Peyer's patch (tissue), 4 donors: ENCODE data around the gene RPS14. TPM values are rescaled to one million over a fixed set of nuclear protein-coding genes. Genes with fewer than 3 reads are reported as not detected.

Source experiments
- DNase-seq, 3 donors: peaks; one replicate each; pipeline ENCODE4 v3.0.0-alpha.2; 2017 to 2019
- H3K27ac ChIP-seq, 4 donors: fragments of 200-600 bp; sonication (generic); one replicate each; pipeline ENCODE4 v1.5.1; 2016 to 2019
- H3K27me3 ChIP-seq, 2 donors: fragments of 200-600 bp; sonication (generic); one replicate each; pipeline ENCODE4 v1.5.1; 2019
- H3K36me3 ChIP-seq, 3 donors: fragments of 200-600 bp; sonication (generic); one replicate each; pipeline ENCODE4 v1.5.1; 2016 to 2019
- H3K4me1 ChIP-seq, 4 donors: fragments of 200-600 bp; sonication (generic); one replicate each; pipeline ENCODE4 v1.5.1; 2016 to 2019
- H3K4me3 ChIP-seq, 4 donors: fragments of 200-600 bp; sonication (generic); 1 replicate in 3 of 4; 2 replicates in 1 of 4; pipeline ENCODE4 v1.5.1; 2016 to 2019; ENCODE audit warnings: mild to moderate bottlenecking in 1 of 4
- H3K9me3 ChIP-seq, 4 donors: fragments of 200-600 bp; sonication (generic); one replicate each; pipeline ENCODE4 v1.5.1; 2016 to 2019; ENCODE audit warnings: mild to moderate bottlenecking in 1 of 4
- POLR2A ChIP-seq, 2 donors: fragments of 450-650 bp; IDR thresholded peaks; one replicate each; pipeline ENCODE4 v1.5.1; 2017; ENCODE audit warnings: antibody characterized with exemption in 2 of 2, mild to moderate bottlenecking in 2 of 2, moderate library complexity in 2 of 2
- total RNA-seq, 4 donors: library from RNA; depleted of rRNA; stranded (reverse); fragments of >200 nt; gene quantifications; one replicate each; pipeline ENCODE4 v1.1.0, GENCODE V29; 2016
- TF ChIP-seq, protein P1 (sequence below), 6 experiments: fragments of 450-650 bp in 4 of 6; fragments of 200-600 bp in 2 of 6; sonication (generic) in 1 of 6; IDR thresholded peaks; one replicate each; pipeline ENCODE4 v1.5.1; 2017 to 2019; ENCODE audit warnings: antibody characterized with exemption in 6 of 6, mild to moderate bottlenecking in 3 of 6, moderate library complexity in 1 of 6

Gene RPS14
- total RNA-seq, 4 donors from 2014 or later: 975 to 1,961 (median 1,274) TPM

DNA sequence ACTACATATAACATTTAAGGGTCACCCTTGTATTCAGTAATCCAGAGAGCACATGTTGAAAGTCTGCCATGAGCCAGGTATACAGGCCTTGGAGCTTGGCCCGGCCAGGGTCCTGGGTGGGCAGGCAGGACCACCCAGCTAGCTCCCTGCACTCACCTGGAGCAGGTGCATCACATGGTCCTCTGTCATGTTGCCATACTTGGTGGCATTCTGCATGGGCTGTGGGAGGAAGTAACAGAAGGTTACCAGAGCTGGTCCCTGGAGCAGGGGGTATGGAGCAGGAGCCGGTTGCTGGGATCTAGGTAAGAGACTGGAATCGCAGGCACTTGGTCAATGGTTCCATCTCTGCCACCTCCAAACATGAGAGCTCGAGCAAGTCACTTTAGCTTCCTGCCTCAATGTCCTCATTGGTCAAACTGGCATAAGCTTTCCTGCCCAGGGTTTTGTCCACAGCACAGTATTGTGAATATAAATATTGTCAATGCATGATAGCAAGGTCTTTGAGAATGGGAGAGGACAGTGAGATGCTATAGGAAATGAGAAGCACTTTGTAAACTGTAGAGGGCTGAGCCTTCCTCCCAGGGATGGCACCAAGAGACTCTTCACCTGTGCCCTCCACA is 43.3 kb downstream of the RPS14 start:
- Histone ChIP-seq H3K9me3 (no peaks in the 10 kb centered on the region), H3K27me3 (no peaks in the 10 kb centered on the region), H3K4me1 (peaks cover 0 to 24% (median 8%) of the 10 kb centered on the region in 4 donors), H3K36me3 (peaks cover 0 to 67% (median 6%) of the 10 kb centered on the region in 3 donors), H3K4me3 (peak overlapping the region in 1 of 4 donors; percentile 65), H3K27ac (peak overlapping the region in 1 of 4 donors; percentile 97)
- TF ChIP-seq, protein P1, sequence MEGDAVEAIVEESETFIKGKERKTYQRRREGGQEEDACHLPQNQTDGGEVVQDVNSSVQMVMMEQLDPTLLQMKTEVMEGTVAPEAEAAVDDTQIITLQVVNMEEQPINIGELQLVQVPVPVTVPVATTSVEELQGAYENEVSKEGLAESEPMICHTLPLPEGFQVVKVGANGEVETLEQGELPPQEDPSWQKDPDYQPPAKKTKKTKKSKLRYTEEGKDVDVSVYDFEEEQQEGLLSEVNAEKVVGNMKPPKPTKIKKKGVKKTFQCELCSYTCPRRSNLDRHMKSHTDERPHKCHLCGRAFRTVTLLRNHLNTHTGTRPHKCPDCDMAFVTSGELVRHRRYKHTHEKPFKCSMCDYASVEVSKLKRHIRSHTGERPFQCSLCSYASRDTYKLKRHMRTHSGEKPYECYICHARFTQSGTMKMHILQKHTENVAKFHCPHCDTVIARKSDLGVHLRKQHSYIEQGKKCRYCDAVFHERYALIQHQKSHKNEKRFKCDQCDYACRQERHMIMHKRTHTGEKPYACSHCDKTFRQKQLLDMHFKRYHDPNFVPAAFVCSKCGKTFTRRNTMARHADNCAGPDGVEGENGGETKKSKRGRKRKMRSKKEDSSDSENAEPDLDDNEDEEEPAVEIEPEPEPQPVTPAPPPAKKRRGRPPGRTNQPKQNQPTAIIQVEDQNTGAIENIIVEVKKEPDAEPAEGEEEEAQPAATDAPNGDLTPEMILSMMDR (IDR thresholded peaks at IDR 0.05): no peak
- TF ChIP-seq POLR2A (IDR thresholded peaks at IDR 0.05): no peak
- DNase-seq: no peak

DNA sequence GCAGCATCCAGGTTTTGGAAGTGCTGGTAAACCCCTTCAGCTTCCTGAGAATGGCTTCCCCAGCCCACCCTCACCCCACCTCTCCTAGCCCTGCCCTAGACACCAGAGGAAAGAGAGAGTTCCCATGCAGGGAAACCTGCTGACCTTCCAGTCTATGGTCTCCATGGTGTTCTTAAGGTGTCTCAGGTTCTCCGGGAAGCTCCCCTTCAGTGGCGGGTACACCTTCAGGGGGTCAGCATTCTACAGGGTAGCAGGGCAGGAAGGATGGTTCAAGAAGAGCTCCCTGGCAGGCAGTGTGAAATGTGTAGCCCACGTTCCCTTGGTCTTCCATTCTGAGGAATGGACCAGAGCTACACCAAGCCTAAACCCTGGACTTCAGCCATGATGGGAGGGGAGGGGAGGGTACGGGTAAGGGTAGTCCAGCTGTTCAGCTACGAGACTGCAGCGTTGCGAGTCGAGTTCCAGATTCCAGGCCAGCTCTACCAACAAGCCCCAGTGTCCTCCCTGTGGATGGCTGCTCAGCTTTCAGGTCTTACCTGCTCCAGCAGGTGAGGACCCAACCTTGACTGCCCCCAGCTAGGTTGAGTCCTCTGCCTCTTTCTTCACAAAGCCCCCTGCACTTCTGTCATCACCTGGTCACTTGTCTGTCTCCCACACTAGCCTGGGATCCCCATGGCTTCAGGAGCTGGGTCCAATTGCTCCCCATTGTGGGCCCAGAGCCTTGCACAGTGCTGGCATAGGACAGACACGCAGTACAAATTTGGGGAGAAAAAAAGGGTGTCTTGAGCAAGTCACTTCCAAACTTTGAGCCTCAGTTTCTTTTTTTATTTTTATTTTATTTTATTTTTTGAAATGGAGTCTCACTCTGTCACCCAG is 44.4 kb downstream of the RPS14 start:
- H3K36me3 ChIP-seq: peaks cover 0 to 77% (median 6%) of the 10 kb centered on the region in 3 donors
- no peaks in the 10 kb centered on the region for H3K27me3 ChIP-seq
- H3K27ac ChIP-seq: peak overlapping the region in 1 of 4 donors; percentile 97

DNA sequence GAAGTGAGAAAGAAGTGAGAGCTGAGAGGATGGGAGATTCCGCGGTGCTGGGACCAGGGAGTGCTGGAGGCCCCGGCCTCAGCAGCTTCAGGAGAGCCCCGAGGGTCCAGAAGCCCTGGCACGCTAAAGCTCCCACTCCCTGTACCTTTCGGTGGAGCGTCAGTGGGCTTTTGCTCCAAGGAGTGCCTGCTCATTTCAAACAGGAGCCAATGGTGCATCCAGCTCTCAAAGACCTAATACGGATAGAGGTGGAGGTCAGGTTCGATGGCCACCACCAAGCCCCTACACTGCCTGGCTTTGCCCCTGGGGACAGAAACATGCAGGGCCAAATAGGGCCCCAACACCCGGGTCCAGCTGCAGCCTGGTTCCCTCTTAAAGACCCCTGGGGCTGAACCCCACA is 45.0 kb downstream of the RPS14 start:
- H3K4me3 ChIP-seq: no peak overlapping the region
- no peak for TF ChIP-seq POLR2A (IDR thresholded peaks at IDR 0.05)
- TF ChIP-seq, protein P1 (IDR thresholded peaks at IDR 0.05): no peak
- no peaks in the 10 kb centered on the region for H3K9me3 ChIP-seq
- H3K36me3 ChIP-seq: peaks cover 0 to 82% (median 6%) of the 10 kb centered on the region in 3 donors
- no peaks in the 10 kb centered on the region for H3K27me3 ChIP-seq
- H3K27ac ChIP-seq: peak overlapping the region in 1 of 4 donors; percentile 22
- no peak for DNase-seq
- H3K4me1 ChIP-seq: peaks cover 0 to 24% (median 0%) of the 10 kb centered on the region in 4 donors

More for the DNA sequence above, 44.4 kb downstream of the RPS14 start:
- H3K4me1 ChIP-seq: peaks cover 0 to 24% (median 1%) of the 10 kb centered on the region in 4 donors
- no peak for DNase-seq
- TF ChIP-seq POLR2A (IDR thresholded peaks at IDR 0.05): no peak
- TF ChIP-seq, protein P1 (IDR thresholded peaks at IDR 0.05): no peak
- no peak overlapping the region for H3K4me3 ChIP-seq
- H3K9me3 ChIP-seq: no peaks in the 10 kb centered on the region

DNA sequence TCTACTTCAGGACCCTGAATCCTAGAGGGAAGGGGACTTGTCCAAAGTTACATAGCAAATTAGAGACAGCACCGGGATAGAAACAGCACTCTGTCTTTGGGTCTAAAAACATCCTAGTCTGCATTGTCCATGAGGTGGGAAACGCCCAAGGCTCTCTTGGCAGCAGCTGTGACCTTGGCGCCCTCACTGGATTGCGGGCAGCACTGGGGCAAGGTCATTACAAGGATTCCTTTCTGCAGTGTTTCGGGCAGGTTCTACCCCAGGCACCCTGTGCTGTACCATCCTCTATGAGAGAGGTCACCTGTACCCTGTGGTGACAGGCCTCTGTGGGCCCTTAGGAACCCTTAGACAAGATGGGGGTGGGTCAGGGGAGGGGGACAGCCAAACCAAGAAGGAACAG is 45.4 kb downstream of the RPS14 start:
- TF ChIP-seq, protein P1 (IDR thresholded peaks at IDR 0.05): no peak
- no peak for TF ChIP-seq POLR2A (IDR thresholded peaks at IDR 0.05)

DNA sequence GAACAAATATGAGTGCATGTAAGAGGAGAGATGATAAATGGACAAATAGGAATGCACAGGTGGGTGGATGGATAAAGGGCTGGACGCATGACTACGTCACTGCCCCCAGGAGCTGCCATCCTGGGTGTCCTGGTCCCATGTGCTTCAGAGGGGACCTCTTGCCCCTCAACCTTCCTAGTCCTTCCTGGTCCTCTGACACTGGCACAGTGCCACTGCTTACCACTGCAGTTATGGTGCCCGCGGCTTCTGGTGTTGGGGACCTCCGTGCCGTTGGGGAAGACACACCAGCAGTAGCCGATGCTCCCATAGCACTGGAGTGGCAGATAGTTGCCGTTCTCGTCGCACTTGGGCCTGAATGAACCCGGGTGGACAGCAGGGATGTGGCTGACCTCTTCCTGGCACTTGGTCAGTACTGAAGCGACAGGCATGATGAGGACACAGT is 46.6 kb downstream of the RPS14 start:
- no peak overlapping the region for H3K27ac ChIP-seq
- peaks cover 0 to 18% (median 0%) of the 10 kb centered on the region in 4 donors for H3K4me1 ChIP-seq
- peaks cover 0 to 90% (median 6%) of the 10 kb centered on the region in 3 donors for H3K36me3 ChIP-seq
- TF ChIP-seq POLR2A (IDR thresholded peaks at IDR 0.05): no peak
- TF ChIP-seq, protein P1 (IDR thresholded peaks at IDR 0.05): no peak
- DNase-seq: no peak
- no peaks in the 10 kb centered on the region for H3K27me3 ChIP-seq
- no peak overlapping the region for H3K4me3 ChIP-seq
- H3K9me3 ChIP-seq: no peaks in the 10 kb centered on the region

More for the DNA sequence above, 45.4 kb downstream of the RPS14 start:
- Histone ChIP-seq H3K27ac (no peak overlapping the region), H3K9me3 (no peaks in the 10 kb centered on the region), H3K4me1 (peaks cover 0 to 24% (median 0%) of the 10 kb centered on the region in 4 donors), H3K36me3 (peaks cover 0 to 86% (median 6%) of the 10 kb centered on the region in 3 donors), H3K27me3 (no peaks in the 10 kb centered on the region), H3K4me3 (no peak overlapping the region)
- DNase-seq: no peak
